ENCODE data around the gene COL4A3.

Gene COL4A3

GRCh38 chr2:227163998-227164762 is at the start of gene COL4A3, which contains the start of gene COL4A4:
TSS of gene COL4A3 (plus strand) at chr2:227164624. CDS start at chr2:227164727, 103 bp downstream.
TSS of gene COL4A4 (minus strand) at chr2:227164205. CDS start at chr2:227147483, 16,722 bp downstream.
- no peak within 1 kb of the TSS for H3K9ac ChIP-seq (ENCODE audit: low read depth in 1 of 2, low read length in 2 of 2)

GRCh38 chr2:227115761-227116160 is 48.7 kb upstream of the COL4A3 start:
- Histone ChIP-seq H3K9ac (ENCODE audit: low read depth in 1 of 2, low read length in 2 of 2) (no peak overlapping the region), H3K36me3 (ENCODE audit: control insufficient read depth in 1 of 2, insufficient read depth in 2 of 2, low read length in 2 of 2) (no peaks in the 10 kb centered on the region), H3K4me1 (ENCODE audit: control insufficient read depth in 1 of 2, insufficient read depth in 2 of 2, low read length in 2 of 2) (no peaks in the 10 kb centered on the region), H3K27me3 (ENCODE audit: control insufficient read depth in 1 of 2, insufficient read depth in 2 of 2, low read length in 2 of 2) (peaks cover 0 to 11% of the 10 kb centered on the region in 2 donors), H3K9me3 (ENCODE audit: control insufficient read depth in 1 of 2, low read length in 2 of 2) (no peaks in the 10 kb centered on the region), H3K27ac (ENCODE audit: low read depth, low read length) (no peak overlapping the region), H3K4me3 (ENCODE audit: low read depth in 1 of 2, low read length in 2 of 2) (no peak overlapping the region)

More at GRCh38 chr2:227163998-227164762, at the start of gene COL4A3, which contains the start of gene COL4A4:
- peak within 1 kb of the TSS; percentile 58 to 66 for H3K4me3 ChIP-seq (ENCODE audit: low read depth in 1 of 2, low read length in 2 of 2)
- peaks cover 5 to 9% of the 10 kb centered on the region in 2 donors for H3K4me1 ChIP-seq (ENCODE audit: control insufficient read depth in 1 of 2, insufficient read depth in 2 of 2, low read length in 2 of 2)
- H3K9me3 ChIP-seq (ENCODE audit: control insufficient read depth in 1 of 2, low read length in 2 of 2) = no peaks in the 10 kb centered on the region
- peaks cover 25 to 47% of the 10 kb centered on the region in 2 donors for H3K27me3 ChIP-seq (ENCODE audit: control insufficient read depth in 1 of 2, insufficient read depth in 2 of 2, low read length in 2 of 2)
- H3K27ac ChIP-seq (ENCODE audit: low read depth, low read length) = peak within 1 kb of the TSS; percentile 14
- no peaks in the 10 kb centered on the region for H3K36me3 ChIP-seq (ENCODE audit: control insufficient read depth in 1 of 2, insufficient read depth in 2 of 2, low read length in 2 of 2)

GRCh38 chr2:227117027-227117426 is 47.4 kb upstream of the COL4A3 start:
- Histone ChIP-seq H3K27me3 (ENCODE audit: control insufficient read depth in 1 of 2, insufficient read depth in 2 of 2, low read length in 2 of 2) (peaks cover 0 to 11% of the 10 kb centered on the region in 2 donors), H3K36me3 (ENCODE audit: control insufficient read depth in 1 of 2, insufficient read depth in 2 of 2, low read length in 2 of 2) (no peaks in the 10 kb centered on the region), H3K4me1 (ENCODE audit: control insufficient read depth in 1 of 2, insufficient read depth in 2 of 2, low read length in 2 of 2) (no peaks in the 10 kb centered on the region), H3K9ac (ENCODE audit: low read depth in 1 of 2, low read length in 2 of 2) (no peak overlapping the region), H3K27ac (ENCODE audit: low read depth, low read length) (no peak overlapping the region), H3K9me3 (ENCODE audit: control insufficient read depth in 1 of 2, low read length in 2 of 2) (no peaks in the 10 kb centered on the region), H3K4me3 (ENCODE audit: low read depth in 1 of 2, low read length in 2 of 2) (no peak overlapping the region)

DNA sequence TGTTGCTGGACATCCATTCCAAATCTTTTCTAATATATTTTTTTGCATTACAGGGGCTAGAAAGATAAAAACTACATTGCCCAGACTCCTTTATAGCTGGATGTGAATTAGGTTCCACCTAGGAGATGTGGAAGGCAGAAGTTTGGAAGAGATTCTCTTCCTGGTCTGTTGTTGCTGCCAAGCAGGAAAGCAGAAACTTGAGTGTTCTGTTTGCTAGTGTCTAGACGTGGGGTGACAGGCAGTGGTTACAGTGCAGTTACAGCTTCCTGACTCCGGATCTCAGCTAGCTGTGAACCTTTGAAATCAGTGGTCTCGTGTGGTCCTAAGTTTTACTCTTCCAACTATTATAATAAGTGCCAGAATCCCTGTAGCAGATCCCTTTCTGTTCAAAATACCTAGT is 46.6 kb upstream of the COL4A3 start:
- no peak overlapping the region for H3K4me3 ChIP-seq (ENCODE audit: low read depth in 1 of 2, low read length in 2 of 2)
- no peaks in the 10 kb centered on the region for H3K4me1 ChIP-seq (ENCODE audit: control insufficient read depth in 1 of 2, insufficient read depth in 2 of 2, low read length in 2 of 2)
- no peaks in the 10 kb centered on the region for H3K9me3 ChIP-seq (ENCODE audit: control insufficient read depth in 1 of 2, low read length in 2 of 2)
- H3K36me3 ChIP-seq (ENCODE audit: control insufficient read depth in 1 of 2, insufficient read depth in 2 of 2, low read length in 2 of 2) = no peaks in the 10 kb centered on the region
- no peak overlapping the region for H3K27ac ChIP-seq (ENCODE audit: low read depth, low read length)
- no peak overlapping the region for H3K9ac ChIP-seq (ENCODE audit: low read depth in 1 of 2, low read length in 2 of 2)
- peaks cover 0 to 11% of the 10 kb centered on the region in 2 donors for H3K27me3 ChIP-seq (ENCODE audit: control insufficient read depth in 1 of 2, insufficient read depth in 2 of 2, low read length in 2 of 2)

- H3K27ac ChIP-seq (ENCODE audit: low read depth, low read length) = no peak overlapping the region
- H3K9me3 ChIP-seq (ENCODE audit: control insufficient read depth in 1 of 2, low read length in 2 of 2) = no peaks in the 10 kb centered on the region
- H3K27me3 ChIP-seq (ENCODE audit: control insufficient read depth in 1 of 2, insufficient read depth in 2 of 2, low read length in 2 of 2) = peaks cover 0 to 11% of the 10 kb centered on the region in 2 donors
- H3K36me3 ChIP-seq (ENCODE audit: control insufficient read depth in 1 of 2, insufficient read depth in 2 of 2, low read length in 2 of 2) = no peaks in the 10 kb centered on the region
- H3K9ac ChIP-seq (ENCODE audit: low read depth in 1 of 2, low read length in 2 of 2) = no peak overlapping the region
- H3K4me3 ChIP-seq (ENCODE audit: low read depth in 1 of 2, low read length in 2 of 2) = no peak overlapping the region
- H3K4me1 ChIP-seq (ENCODE audit: control insufficient read depth in 1 of 2, insufficient read depth in 2 of 2, low read length in 2 of 2) = no peaks in the 10 kb centered on the region
These were observed 46.1 kb upstream of the COL4A3 start for GRCh38 chr2:227118353-227118752.

DNA sequence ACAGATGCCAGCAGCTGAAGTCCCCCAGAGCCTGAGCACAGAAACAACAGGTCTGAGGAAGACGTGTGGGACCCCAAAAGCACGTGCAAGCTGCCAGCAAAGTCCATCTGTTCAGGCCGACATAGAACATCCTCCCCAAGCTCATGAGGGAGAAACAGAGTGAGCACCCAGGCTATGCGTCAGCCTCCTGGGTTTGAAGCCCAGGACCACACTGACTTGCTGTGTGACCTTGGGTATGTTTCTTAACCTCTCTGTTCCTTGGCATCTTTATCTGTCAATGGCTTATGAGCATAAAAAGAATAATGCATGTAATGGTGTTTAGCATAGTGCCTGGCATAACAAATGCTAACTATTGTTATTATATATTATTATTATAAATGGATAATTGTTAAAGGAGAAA is 40.7 kb upstream of the COL4A3 start:
- H3K27me3 ChIP-seq (ENCODE audit: control insufficient read depth in 1 of 2, insufficient read depth in 2 of 2, low read length in 2 of 2) = peaks cover 3 to 7% of the 10 kb centered on the region in 2 donors
- H3K9me3 ChIP-seq (ENCODE audit: control insufficient read depth in 1 of 2, low read length in 2 of 2) = no peaks in the 10 kb centered on the region
- H3K36me3 ChIP-seq (ENCODE audit: control insufficient read depth in 1 of 2, insufficient read depth in 2 of 2, low read length in 2 of 2) = no peaks in the 10 kb centered on the region
- H3K4me3 ChIP-seq (ENCODE audit: low read depth in 1 of 2, low read length in 2 of 2) = no peak overlapping the region
- no peaks in the 10 kb centered on the region for H3K4me1 ChIP-seq (ENCODE audit: control insufficient read depth in 1 of 2, insufficient read depth in 2 of 2, low read length in 2 of 2)
- H3K27ac ChIP-seq (ENCODE audit: low read depth, low read length) = no peak overlapping the region
- no peak overlapping the region for H3K9ac ChIP-seq (ENCODE audit: low read depth in 1 of 2, low read length in 2 of 2)

- Histone ChIP-seq H3K9ac (ENCODE audit: low read depth in 1 of 2, low read length in 2 of 2) (no peak overlapping the region), H3K4me3 (ENCODE audit: low read depth in 1 of 2, low read length in 2 of 2) (no peak overlapping the region), H3K27ac (ENCODE audit: low read depth, low read length) (no peak overlapping the region)
These were observed 39.6 kb upstream of the COL4A3 start for GRCh38 chr2:227124811-227125210.

GRCh38 chr2:227125506-227125905 is 38.9 kb upstream of the COL4A3 start:
- no peak overlapping the region for H3K27ac ChIP-seq (ENCODE audit: low read depth, low read length)
- H3K4me3 ChIP-seq (ENCODE audit: low read depth in 1 of 2, low read length in 2 of 2) = no peak overlapping the region
- no peak overlapping the region for H3K9ac ChIP-seq (ENCODE audit: low read depth in 1 of 2, low read length in 2 of 2)
- no peaks in the 10 kb centered on the region for H3K9me3 ChIP-seq (ENCODE audit: control insufficient read depth in 1 of 2, low read length in 2 of 2)
- H3K4me1 ChIP-seq (ENCODE audit: control insufficient read depth in 1 of 2, insufficient read depth in 2 of 2, low read length in 2 of 2) = no peaks in the 10 kb centered on the region
- peaks cover 3 to 8% of the 10 kb centered on the region in 2 donors for H3K27me3 ChIP-seq (ENCODE audit: control insufficient read depth in 1 of 2, insufficient read depth in 2 of 2, low read length in 2 of 2)
- H3K36me3 ChIP-seq (ENCODE audit: control insufficient read depth in 1 of 2, insufficient read depth in 2 of 2, low read length in 2 of 2) = no peaks in the 10 kb centered on the region

More at GRCh38 chr2:227124811-227125210, 39.6 kb upstream of the COL4A3 start:
- H3K36me3 ChIP-seq (ENCODE audit: control insufficient read depth in 1 of 2, insufficient read depth in 2 of 2, low read length in 2 of 2) = no peaks in the 10 kb centered on the region
- H3K27me3 ChIP-seq (ENCODE audit: control insufficient read depth in 1 of 2, insufficient read depth in 2 of 2, low read length in 2 of 2) = peaks cover 3 to 8% of the 10 kb centered on the region in 2 donors
- H3K9me3 ChIP-seq (ENCODE audit: control insufficient read depth in 1 of 2, low read length in 2 of 2) = no peaks in the 10 kb centered on the region
- H3K4me1 ChIP-seq (ENCODE audit: control insufficient read depth in 1 of 2, insufficient read depth in 2 of 2, low read length in 2 of 2) = no peaks in the 10 kb centered on the region

DNA sequence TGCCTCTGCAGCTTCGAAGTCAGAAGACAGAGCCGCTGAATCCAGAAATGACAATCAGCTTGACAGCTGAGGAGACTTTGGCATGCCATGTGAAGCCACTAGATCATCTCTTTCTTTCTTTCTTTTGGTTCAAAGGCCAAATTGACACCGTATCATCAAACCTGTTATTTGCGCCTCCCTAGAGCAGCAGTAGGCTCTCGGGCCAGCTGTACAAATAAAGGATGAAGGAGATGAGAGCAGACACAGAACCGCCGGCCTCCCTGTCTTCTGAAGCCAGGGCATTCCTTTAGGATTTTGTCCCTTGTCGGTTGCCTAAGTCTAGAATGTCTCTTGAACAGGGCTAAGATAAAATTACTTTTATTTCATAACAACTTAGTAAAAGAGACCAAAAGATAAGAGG is 37.2 kb upstream of the COL4A3 start:
- no peak overlapping the region for H3K27ac ChIP-seq (ENCODE audit: low read depth, low read length)
- H3K4me3 ChIP-seq (ENCODE audit: low read depth in 1 of 2, low read length in 2 of 2) = no peak overlapping the region
- H3K4me1 ChIP-seq (ENCODE audit: control insufficient read depth in 1 of 2, insufficient read depth in 2 of 2, low read length in 2 of 2) = no peaks in the 10 kb centered on the region
- no peaks in the 10 kb centered on the region for H3K9me3 ChIP-seq (ENCODE audit: control insufficient read depth in 1 of 2, low read length in 2 of 2)
- H3K27me3 ChIP-seq (ENCODE audit: control insufficient read depth in 1 of 2, insufficient read depth in 2 of 2, low read length in 2 of 2) = peaks cover 3 to 8% of the 10 kb centered on the region in 2 donors
- no peaks in the 10 kb centered on the region for H3K36me3 ChIP-seq (ENCODE audit: control insufficient read depth in 1 of 2, insufficient read depth in 2 of 2, low read length in 2 of 2)
- H3K9ac ChIP-seq (ENCODE audit: low read depth in 1 of 2, low read length in 2 of 2) = no peak overlapping the region

GRCh38 chr2:227130636-227131035 is 33.8 kb upstream of the COL4A3 start:
- no peak overlapping the region for H3K9ac ChIP-seq (ENCODE audit: low read depth in 1 of 2, low read length in 2 of 2)
- no peaks in the 10 kb centered on the region for H3K4me1 ChIP-seq (ENCODE audit: control insufficient read depth in 1 of 2, insufficient read depth in 2 of 2, low read length in 2 of 2)
- H3K27me3 ChIP-seq (ENCODE audit: control insufficient read depth in 1 of 2, insufficient read depth in 2 of 2, low read length in 2 of 2) = peaks cover 3 to 8% of the 10 kb centered on the region in 2 donors
- H3K9me3 ChIP-seq (ENCODE audit: control insufficient read depth in 1 of 2, low read length in 2 of 2) = no peaks in the 10 kb centered on the region
- no peaks in the 10 kb centered on the region for H3K36me3 ChIP-seq (ENCODE audit: control insufficient read depth in 1 of 2, insufficient read depth in 2 of 2, low read length in 2 of 2)
- no peak overlapping the region for H3K4me3 ChIP-seq (ENCODE audit: low read depth in 1 of 2, low read length in 2 of 2)
- H3K27ac ChIP-seq (ENCODE audit: low read depth, low read length) = no peak overlapping the region

Data from duodenal mucosa (tissue), 2 donors.